Measurements from ENCODE around the gene VEZT.

DNA sequence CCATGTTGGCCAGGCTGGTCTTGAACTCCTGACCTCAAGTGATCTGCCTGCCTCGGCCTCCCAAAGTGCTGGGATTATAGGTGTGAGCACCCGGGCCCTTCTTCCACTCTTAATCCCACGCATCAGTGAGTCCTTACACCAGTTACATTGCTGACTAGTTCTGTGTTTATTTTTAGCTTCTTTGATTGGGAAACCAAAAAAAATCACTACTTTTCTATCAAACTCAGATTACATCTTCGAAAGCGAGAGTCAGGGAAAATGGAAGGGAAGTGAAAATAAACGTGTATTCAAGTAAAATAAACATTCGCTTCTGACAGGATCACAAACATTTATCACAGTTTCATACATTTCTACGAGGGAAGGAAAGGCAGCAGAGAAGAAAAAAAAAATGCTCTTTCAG, 32.5 kb upstream of the VEZT start:
- TF ChIP-seq RAD21 (conservative IDR thresholded peaks at IDR 0.05) (no peak), EZH2 (IDR thresholded peaks at IDR 0.05; ENCODE audit: borderline replicate concordance, insufficient read depth, low read length, poor library complexity, severe bottlenecking) (no peak), EP300 (conservative IDR thresholded peaks at IDR 0.05; ENCODE audit: poor library complexity, severe bottlenecking) (no peak), MXI1 (conservative IDR thresholded peaks at IDR 0.05; ENCODE audit: poor library complexity, severe bottlenecking) (no peak), SMC3 (conservative IDR thresholded peaks at IDR 0.05; ENCODE audit: poor library complexity) (no peak), TAF1 (IDR thresholded peaks at IDR 0.05; ENCODE audit: low read depth) (no peak)
- TF ChIP-seq, protein P1, sequence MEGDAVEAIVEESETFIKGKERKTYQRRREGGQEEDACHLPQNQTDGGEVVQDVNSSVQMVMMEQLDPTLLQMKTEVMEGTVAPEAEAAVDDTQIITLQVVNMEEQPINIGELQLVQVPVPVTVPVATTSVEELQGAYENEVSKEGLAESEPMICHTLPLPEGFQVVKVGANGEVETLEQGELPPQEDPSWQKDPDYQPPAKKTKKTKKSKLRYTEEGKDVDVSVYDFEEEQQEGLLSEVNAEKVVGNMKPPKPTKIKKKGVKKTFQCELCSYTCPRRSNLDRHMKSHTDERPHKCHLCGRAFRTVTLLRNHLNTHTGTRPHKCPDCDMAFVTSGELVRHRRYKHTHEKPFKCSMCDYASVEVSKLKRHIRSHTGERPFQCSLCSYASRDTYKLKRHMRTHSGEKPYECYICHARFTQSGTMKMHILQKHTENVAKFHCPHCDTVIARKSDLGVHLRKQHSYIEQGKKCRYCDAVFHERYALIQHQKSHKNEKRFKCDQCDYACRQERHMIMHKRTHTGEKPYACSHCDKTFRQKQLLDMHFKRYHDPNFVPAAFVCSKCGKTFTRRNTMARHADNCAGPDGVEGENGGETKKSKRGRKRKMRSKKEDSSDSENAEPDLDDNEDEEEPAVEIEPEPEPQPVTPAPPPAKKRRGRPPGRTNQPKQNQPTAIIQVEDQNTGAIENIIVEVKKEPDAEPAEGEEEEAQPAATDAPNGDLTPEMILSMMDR (IDR thresholded peaks at IDR 0.05; ENCODE audit: poor library complexity, severe bottlenecking) = no peak
- TF ChIP-seq, protein P2, sequence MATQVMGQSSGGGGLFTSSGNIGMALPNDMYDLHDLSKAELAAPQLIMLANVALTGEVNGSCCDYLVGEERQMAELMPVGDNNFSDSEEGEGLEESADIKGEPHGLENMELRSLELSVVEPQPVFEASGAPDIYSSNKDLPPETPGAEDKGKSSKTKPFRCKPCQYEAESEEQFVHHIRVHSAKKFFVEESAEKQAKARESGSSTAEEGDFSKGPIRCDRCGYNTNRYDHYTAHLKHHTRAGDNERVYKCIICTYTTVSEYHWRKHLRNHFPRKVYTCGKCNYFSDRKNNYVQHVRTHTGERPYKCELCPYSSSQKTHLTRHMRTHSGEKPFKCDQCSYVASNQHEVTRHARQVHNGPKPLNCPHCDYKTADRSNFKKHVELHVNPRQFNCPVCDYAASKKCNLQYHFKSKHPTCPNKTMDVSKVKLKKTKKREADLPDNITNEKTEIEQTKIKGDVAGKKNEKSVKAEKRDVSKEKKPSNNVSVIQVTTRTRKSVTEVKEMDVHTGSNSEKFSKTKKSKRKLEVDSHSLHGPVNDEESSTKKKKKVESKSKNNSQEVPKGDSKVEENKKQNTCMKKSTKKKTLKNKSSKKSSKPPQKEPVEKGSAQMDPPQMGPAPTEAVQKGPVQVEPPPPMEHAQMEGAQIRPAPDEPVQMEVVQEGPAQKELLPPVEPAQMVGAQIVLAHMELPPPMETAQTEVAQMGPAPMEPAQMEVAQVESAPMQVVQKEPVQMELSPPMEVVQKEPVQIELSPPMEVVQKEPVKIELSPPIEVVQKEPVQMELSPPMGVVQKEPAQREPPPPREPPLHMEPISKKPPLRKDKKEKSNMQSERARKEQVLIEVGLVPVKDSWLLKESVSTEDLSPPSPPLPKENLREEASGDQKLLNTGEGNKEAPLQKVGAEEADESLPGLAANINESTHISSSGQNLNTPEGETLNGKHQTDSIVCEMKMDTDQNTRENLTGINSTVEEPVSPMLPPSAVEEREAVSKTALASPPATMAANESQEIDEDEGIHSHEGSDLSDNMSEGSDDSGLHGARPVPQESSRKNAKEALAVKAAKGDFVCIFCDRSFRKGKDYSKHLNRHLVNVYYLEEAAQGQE (IDR thresholded peaks at IDR 0.05; ENCODE audit: borderline replicate concordance) = no peak
